Lower leg skin (tissue), 4 donors: ENCODE measurements around the gene POGZ. TPM values are rescaled to one million over a fixed set of nuclear protein-coding genes. Genes with fewer than 3 reads are reported as not detected.
"Not testable (repeated sequence)": the region's sequence is repeated elsewhere in the genome, so short reads cannot be mapped to it uniquely, and the experiment has no call there.

Experiments used
- DNase-seq, 2 donors: peaks; one replicate each; pipeline ENCODE4 v3.0.0-alpha.2; 2019; ENCODE audit warnings: low spot score in 2 of 2
- H3K4me3 ChIP-seq: fragments of 200-600 bp; sonication (generic); 2 replicates; pipeline ENCODE4 v1.5.1; 2017; ENCODE audit warnings: mild to moderate bottlenecking, low read depth; ENCODE audit not compliant: poor library complexity, severe bottlenecking
- CTCF ChIP-seq, 3 donors: fragments of 450-650 bp; IDR thresholded peaks; one replicate each; pipeline ENCODE4 v1.5.1; 2016; ENCODE audit warnings: antibody characterized with exemption in 3 of 3, mild to moderate bottlenecking in 3 of 3, moderate library complexity in 2 of 3
- POLR2A ChIP-seq, 2 donors: fragments of 450-650 bp; IDR thresholded peaks; one replicate each; pipeline ENCODE4 v1.6.1; 2016 to 2017; ENCODE audit warnings: antibody characterized with exemption in 2 of 2, mild to moderate bottlenecking in 1 of 2, moderate library complexity in 1 of 2
- WGBS, 2 donors: methylation state at CpG; one replicate each; pipeline ENCODE4 v1.1.5; 2018; 5-methylcytosine and 5-hydroxymethylcytosine counted together
- intact Hi-C: fragments of 100-400 bp; cut with DNase I; formaldehyde crosslinking; loops from one replicate; pipeline ENCODE4 v1.15.0; 2023; ENCODE audit warnings: low total_unique reads
- total RNA-seq, 4 donors: library from RNA; depleted of rRNA; stranded (reverse); fragments of >200 nt; gene quantifications; one replicate each; pipeline ENCODE4 v1.1.0, GENCODE V29; 2016

The POGZ gene
- total RNA-seq, 4 donors from 2014 or later = 23.7 to 71.8 (median 26.8) TPM

GRCh38 chr1:151401860-151402259 lies 57.4 kb downstream of the POGZ start:
- DNase-seq = no peak

GRCh38 chr1:151401125-151401788 lies 58.0 kb downstream of the POGZ start:
- H3K4me3 ChIP-seq = no peak overlapping the region
- 90 to 92% methylated on average over 13 of the region's 13 CpGs for WGBS, 2 donors
- DNase-seq = peak in 1 of 2 donors; percentile 73
- TF ChIP-seq CTCF (IDR thresholded peaks at IDR 0.05) (no peak), POLR2A (IDR thresholded peaks at IDR 0.05) (no peak)
- intact Hi-C loops = no loop called here

More at GRCh38 chr1:151401860-151402259, 57.4 kb downstream of the POGZ start:
- no peak for TF ChIP-seq POLR2A (IDR thresholded peaks at IDR 0.05)
- no peak for TF ChIP-seq CTCF (IDR thresholded peaks at IDR 0.05)
- H3K4me3 ChIP-seq = no peak overlapping the region
- WGBS, 2 donors = 65 to 74% methylated on average over 2 of the region's 2 CpGs
- intact Hi-C loops = no loop called here

DNA sequence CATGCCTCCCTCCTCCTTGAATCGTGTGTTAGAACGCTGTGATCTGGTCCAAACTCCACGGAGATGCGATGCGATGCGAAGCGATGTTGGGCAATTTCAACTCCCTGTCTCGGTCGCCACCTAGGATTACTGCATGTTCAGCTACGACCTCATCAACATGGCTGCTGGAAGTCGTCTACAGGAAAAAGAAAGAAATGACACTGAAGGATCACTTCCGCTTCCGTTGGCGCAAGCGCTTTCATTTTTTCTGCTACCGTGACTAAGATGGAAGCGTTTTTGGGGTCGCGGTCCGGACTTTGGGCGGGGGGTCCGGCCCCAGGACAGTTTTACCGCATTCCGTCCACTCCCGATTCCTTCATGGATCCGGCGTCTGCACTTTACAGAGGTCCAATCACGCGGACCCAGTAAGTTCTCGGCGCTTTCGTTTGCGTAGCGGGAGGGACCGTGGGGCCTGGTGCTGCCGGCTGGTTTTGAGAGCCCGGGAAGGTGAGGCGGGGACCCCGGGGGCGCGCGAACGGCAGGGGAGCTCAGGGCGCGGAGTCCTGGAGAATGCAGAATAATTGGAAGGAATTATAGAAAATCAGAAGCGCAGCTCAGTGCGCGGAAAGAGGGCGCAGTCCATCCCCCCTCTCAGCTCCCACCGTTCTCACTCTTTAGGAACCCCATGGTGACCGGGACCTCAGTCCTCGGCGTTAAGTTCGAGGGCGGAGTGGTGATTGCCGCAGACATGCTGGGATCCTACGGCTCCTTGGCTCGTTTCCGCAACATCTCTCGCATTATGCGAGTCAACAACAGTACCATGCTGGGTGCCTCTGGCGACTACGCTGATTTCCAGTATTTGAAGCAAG lies 59.7 kb downstream of the POGZ start, which contains the start of gene PSMB4:
PSMB4 (plus strand) TSS at position 250 of the 848 bp plus-strand sequence; CDS start at position 265, 15 bp downstream.
- WGBS, 2 donors = 0 to 1% methylated on average over 63 of the region's 63 CpGs

DNA sequence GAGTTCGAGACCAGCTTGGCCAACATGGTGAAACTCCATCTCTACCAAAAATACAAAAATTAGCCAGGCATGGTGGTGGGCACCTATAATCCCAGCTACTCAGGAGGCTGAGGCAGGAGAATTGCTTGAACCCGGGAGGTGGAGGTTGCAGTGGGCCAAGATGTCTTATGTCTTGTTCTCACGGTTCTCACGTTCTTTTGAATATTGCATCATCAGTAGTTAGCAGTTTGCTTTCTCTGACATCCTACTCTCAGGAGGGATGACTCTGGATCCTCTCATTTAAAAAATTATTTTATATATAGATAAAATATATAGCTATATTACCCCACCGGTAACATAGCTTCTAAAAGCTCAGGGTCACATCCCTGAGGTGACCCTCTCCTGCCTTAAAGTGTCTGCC lies 63.0 kb downstream of the POGZ start:
- 79 to 82% methylated on average over 5 of the region's 5 CpGs for WGBS, 2 donors
- H3K4me3 ChIP-seq, intact Hi-C loops: not testable (repeated sequence)
- DNase-seq = peak in 1 of 2 donors; percentile 34

More for the DNA sequence above, 59.7 kb downstream of the POGZ start, which contains the start of gene PSMB4:
- H3K4me3 ChIP-seq = peak within 1 kb of the TSS; percentile 98
- intact Hi-C loops = no loop called here
- peak; percentile 91 to 96 for DNase-seq
- no peak for TF ChIP-seq CTCF (IDR thresholded peaks at IDR 0.05)
- TF ChIP-seq POLR2A (IDR thresholded peaks at IDR 0.05) = no peak

DNA sequence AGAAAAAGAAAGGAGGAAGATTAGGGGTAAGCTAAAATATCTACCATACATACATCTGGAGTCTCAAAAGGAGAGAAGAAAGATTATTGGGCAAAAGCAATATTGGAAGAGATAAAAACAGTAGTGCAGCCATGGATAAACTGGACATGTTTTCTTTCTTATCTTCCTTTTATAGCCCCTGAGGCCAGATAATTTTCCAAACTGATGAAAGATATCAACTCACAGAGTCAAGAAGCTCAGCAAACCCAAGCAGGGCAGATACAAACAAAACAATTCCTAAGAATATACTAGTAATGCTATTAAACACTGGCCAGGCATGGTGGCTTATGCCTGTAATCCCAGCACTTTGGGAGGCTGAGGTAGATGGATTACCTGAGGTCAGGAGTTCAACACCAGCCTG lies 65.7 kb downstream of the POGZ start:
- TF ChIP-seq POLR2A (IDR thresholded peaks at IDR 0.05) (no peak), CTCF (IDR thresholded peaks at IDR 0.05) (no peak)
- intact Hi-C loops = no loop called here
- DNase-seq = no peak
- no peak overlapping the region for H3K4me3 ChIP-seq

GRCh38 chr1:151391079-151391563 lies 68.2 kb downstream of the POGZ start:
- TF ChIP-seq POLR2A (IDR thresholded peaks at IDR 0.05) (no peak), CTCF (IDR thresholded peaks at IDR 0.05) (no peak)
- no peak for DNase-seq
- WGBS, 2 donors = 86 to 91% methylated on average over 3 of the region's 3 CpGs
- intact Hi-C loops = no loop called here
- H3K4me3 ChIP-seq = no peak overlapping the region

- peak in 1 of 2 donors; percentile 62 for DNase-seq
- intact Hi-C loops, H3K4me3 ChIP-seq: not testable (repeated sequence)
- WGBS, 2 donors = 93 to 96% methylated on average over 22 of the region's 22 CpGs
These were observed 68.8 kb downstream of the POGZ start for GRCh38 chr1:151390221-151391078.
